GM21723 (cell line): ENCODE measurements around the gene TMEM170A.
"Not testable (repeated sequence)": the region's sequence is repeated elsewhere in the genome, so short reads cannot be mapped to it uniquely, and the experiment has no call there.

Source experiments
- ATAC-seq: cut with Tn5 transposase; IDR thresholded peaks from one replicate; pipeline ENCODE4 v1.9.1; 2021; ENCODE audit warnings: mild to moderate bottlenecking, moderate library complexity; ENCODE audit not compliant: unreplicated experiment

Gene TMEM170A, protein sequence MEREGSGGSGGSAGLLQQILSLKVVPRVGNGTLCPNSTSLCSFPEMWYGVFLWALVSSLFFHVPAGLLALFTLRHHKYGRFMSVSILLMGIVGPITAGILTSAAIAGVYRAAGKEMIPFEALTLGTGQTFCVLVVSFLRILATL

DNA sequence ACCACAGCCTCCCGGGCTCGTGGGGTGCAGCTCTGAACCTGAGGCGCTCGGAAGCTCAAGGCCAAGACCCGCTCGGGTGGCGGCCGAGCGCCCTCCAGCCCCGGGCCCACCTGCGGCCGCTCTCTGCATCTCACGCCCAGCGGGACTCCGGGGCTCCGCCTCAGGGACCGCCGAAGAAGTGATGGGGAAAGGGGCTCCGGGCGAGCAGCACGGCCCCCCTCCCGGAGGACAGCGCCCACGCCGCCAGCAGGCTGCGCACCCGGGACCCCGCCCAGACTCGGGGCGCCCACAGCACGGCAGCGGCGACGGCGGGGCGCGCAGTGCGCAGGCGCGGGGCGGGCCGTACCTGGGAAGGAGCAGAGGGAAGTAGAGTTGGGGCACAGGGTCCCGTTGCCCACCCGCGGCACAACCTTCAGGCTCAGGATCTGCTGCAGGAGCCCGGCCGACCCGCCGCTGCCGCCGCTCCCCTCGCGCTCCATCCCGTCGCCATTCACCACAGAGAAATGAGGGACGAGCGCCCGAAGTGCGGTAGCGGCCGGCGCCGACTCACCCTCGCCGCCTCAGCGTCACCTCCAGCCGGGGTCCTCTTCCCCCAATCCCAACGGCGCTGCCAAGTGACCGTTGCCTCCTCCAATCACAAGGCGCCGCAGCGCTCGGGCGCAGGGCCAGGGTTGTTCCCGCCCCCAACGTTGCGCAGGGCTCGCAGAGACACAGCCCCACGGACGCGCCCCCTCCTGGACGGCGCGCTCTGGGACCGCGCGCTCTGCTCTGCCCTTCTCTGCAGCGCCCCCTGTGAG is at the start of gene TMEM170A:
TMEM170A (minus strand) TSS at position 568 of the 797 bp plus-strand sequence; CDS start at position 479, 89 bp downstream.
- ATAC-seq, result peak; percentile 94

DNA sequence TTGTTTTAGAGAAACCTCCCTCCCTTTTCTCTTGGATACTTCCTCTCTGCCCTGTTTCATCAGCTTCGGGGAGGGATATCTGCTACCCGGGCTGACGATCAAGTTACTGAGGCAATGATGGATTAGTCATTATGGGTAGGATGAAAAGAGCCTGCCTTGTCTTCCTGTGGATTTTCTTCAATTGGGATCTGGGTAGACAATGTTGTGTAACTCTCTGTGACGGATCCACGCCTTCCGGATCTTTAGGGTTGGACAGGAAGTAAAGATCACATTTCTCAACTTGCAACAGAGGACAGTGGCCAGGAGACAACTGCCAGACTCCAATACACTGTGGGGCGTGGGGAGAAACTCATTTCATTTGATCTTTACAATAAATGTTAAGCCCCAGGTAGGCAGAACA is 42.1 kb upstream of the TMEM170A start:
- ATAC-seq, result no peak

DNA sequence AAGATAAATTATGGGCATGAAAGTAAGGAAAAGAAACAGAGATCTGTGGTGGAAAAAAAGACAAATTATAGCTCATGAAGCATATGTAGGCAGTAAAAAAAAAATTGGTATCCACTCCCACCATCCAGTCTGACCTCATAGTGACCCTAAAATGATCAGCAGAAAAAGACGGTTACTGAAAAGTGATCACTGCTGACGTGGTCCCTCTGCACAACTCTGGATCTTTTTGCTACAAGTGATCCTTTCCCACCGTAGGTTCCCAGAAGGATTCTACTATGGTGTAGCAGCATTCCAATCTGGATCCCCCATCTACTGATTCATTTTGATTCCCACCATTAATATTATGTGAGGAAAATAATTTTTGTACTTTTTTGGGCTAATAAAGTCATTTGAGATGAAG is 41.6 kb upstream of the TMEM170A start:
- ATAC-seq, result no peak

DNA sequence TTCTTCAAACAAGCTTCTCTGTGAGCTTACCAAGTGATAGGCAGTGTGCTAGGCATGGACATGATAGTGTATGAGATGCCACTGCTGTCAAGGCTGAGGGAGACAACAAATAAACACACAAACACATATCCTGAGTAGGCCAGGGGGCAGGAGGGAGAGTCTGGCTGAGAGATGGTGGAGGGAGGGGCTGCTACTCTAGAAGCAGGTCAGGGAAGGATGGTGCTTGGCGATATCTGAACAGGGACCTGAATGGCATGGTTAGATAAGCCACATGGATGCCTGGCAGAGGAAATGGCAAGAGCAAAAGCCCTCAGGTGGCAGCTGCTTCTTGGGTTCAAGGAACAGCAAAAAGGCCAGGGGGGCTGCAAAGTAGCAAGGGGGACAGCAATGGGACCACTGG is 39.3 kb upstream of the TMEM170A start:
- ATAC-seq, result no peak

DNA sequence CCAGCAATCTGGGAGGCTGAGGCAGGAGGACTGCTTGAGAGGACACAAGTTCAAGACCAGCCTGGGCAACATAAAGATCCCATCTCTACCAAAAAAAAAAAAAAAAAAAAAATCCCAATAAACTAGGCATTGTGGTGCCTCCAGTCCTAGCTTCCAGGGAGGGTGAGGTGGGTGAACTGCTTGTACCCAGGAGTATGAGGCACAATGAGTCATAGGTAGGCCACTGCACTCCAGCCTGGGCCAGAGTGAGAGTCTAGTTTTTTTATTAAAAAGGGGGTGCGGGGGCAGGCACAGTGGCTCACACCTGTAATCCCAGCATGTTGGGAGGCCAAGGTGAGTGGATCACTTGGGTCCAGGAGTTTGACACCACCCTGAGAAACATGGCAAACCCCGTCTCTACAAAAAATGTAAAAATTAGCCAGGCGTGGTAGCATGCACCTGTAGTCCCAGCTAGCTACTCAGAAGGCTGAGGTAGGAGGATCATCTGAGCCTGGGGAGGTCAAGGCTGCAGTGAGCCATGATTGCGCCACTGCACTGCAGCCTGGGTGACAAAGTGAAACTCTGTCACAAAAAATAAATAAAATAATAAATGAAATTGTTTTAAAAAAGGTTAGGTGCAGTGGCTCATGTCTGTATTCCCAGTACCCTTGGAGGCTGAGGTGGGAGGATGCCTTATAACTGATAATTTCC is 38.6 kb upstream of the TMEM170A start:
- no peak for ATAC-seq

DNA sequence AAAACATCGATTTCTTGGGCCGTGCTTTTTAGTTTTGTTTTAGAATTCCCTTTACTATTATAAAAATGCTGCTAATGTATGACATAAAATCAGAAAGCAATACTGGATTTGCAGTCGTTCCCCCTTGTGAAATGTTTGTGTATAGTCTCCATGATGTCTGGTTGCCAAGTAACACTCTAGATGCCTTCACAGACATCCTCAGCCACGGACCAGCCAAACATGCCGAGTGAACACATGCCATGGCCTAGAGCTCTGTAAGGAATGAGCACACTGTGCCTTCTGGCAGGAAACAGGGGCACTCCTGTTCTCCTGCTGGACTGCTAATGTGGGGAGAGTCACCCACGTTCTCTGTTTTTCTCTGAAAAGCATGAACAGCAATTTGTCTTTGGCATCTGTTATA is 37.3 kb upstream of the TMEM170A start:
- not testable (repeated sequence) for ATAC-seq

DNA sequence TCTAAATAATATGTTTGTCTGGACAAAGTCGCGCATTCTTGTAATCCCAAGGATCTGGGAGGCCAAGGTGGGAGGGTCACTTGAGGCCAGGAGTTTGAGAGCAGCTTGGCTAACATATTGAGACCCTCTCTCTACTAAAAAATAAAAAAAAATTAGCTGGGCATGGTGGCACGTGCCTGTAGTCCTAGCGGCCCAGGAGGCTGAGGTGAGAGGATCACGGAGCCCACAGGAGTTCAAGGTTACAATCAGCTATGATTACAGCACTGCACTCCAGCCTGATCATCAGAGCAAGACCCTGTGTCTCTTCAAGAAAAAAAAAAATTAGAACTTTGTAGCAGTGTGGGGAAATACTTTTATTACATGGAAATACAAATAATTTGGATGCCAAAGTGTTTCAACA is 36.9 kb upstream of the TMEM170A start:
- no peak for ATAC-seq

DNA sequence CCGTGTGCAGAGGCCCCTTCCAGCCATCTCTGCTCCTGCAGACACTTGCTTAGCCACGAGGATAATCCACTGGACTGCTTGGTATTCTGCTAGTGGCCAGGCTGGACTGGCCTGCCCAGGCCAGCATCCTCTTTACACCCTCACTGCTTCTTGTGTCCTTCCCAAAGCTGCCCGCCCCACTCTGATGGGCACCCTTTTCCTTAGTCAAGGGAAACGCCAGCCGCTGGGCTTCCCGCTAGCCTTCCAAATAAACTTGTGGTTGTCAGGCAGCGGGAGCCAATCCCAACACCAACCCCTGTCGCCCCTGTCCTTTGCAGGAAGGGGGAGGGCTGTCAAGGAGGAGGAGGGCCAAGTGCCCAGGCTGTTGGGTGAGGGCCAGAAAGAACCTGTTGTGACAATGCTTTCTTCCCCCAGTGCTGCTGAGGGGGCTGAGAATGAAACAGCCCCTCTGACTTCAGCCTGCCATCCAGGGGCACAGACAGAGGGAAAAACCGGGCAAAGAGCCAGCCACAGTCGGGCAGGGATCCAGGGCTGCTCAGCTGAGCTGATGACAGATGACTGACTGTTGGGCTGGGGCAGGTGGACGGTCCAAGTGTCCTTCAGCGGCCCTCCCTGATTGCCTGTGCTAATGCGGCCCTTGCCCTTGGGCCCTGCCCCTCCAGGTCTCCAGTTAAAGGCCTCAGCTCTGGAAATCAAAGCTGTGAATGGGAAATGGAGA is 34.3 kb upstream of the TMEM170A start:
- ATAC-seq, result not testable (repeated sequence)

DNA sequence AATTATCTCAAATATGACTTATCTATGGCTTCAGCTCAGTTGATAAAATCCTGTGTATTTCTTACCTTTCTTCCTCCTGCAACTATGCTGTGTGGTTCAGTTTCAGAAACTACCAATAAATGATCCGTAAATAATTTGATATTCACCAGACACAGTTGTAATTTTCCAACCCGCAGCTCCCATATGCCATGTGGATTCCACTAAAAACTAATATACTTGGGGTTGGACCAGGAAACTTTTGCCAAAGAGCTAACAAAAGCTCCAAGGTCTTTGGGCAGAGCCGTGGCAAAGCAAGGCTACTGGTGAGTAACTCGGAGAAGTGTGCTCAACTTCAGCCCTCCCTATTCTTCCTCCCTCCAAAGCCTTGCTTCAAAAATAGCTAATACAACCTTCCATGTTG is 33.1 kb upstream of the TMEM170A start:
- ATAC-seq, result no peak

DNA sequence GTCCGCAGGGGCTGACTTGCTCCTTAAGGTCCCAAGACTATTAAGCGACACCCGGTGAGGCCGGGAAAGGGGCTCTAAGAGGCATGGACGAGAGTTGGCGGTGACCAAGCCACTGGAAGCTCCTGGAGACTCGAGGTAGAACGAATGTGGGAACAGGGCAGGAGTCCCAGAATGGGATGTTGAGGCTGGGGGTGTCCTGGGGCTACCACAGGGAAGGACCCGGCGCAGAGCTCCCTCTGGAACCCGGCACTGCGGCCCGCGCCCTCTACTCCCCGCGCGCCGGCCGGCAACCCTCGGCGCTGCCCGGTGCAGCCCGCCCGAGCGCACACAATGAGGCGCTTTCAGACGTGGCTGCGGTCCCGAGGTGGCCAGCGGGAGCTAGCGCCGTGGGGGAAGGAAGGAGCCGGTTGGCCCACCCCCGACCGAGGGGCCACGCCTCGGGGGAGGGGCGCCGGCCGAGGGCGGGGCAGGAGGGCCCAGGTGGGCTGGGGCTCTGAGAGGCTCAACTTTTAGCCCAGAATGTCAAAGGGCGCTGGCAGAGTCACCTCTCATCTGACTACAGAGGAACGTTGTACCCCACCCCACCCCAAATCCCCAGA is 30.7 kb upstream of the TMEM170A start, which contains the start of gene CHST6:
CHST6 (minus strand) TSS at position 366 of the 599 bp plus-strand sequence. CDS start 15,613 bp downstream, outside the sequence.
- peak; percentile 59 for ATAC-seq

DNA sequence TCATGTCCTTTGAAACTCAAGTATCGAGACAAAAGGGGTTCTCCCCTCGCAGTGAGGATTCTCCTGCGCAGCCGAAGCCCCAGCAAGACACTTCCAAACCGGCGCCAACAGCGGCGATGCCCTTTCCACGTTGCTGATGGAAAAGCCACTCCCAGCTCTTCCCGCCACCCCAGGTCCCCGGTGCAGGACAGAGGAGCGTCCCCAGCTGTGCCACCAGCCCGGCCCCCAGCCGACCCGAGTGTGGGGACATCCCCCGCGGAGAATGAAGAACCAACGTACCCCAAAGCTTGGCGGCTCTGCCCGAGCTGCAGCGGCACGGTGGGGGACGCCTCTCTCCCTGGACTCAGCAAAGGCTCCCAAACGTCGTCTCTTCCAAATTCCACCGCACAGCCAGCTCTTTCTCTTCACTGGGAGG is 30.2 kb upstream of the TMEM170A start:
- no peak for ATAC-seq

DNA sequence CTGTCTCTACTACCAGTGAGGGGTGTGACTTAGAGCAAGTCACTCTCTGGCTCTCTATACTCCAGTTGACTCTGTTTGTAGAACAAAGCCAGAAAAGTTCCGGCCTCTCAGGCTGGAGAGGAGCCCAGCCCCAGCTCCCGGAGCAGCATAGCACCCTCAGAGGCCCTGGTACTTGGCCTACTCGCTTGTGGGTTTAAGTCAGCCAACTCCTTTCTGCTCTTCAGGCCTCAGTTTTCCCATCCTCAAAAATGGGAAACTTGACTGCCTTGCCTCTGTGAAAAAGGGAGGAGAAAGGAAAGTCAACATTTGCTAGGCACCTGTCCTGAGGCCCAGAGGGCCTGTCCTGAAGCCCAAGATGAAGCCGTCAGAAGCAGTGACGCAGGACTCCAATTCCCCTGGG is 29.7 kb upstream of the TMEM170A start:
- ATAC-seq, result no peak

DNA sequence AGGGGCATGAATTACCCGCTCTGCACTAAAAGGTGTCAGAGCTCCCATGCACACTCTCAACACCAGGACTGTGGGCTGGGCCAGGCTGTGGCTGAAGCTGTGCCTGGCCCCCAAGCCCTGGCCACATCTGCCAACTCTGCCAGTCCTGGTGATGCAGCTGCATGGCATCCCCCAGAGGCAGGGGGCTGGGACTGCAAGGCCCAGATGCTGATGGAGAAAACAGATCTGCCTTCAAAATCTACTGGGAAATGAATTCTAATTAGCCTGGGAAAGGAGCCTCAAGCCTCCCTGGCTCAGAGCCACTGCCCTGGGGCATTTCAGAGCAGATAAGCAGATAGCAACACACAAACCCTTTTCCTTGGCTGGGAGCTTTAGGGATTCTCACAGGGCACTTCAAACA is 27.4 kb upstream of the TMEM170A start:
- ATAC-seq, result no peak

DNA sequence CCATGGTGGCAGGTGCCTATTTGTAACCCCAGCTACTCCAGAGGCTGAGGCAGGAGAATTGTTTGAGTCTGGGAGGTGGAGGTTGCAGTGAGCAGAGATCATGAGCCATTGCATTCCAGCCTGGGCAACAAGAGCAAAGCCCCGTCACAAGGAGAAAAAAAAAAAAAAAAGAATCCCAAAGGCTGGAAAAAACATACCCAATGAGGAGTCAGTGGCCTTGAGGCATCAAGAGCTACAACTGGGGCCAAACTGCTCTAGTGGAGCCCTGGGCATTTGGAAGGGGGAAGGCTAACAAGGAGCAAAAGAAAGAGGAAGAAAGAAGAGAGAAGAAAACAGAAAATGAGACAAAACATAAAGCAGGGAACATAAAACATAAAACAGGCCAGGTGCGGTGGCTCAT is 23.8 kb upstream of the TMEM170A start:
- ATAC-seq, result no peak

DNA sequence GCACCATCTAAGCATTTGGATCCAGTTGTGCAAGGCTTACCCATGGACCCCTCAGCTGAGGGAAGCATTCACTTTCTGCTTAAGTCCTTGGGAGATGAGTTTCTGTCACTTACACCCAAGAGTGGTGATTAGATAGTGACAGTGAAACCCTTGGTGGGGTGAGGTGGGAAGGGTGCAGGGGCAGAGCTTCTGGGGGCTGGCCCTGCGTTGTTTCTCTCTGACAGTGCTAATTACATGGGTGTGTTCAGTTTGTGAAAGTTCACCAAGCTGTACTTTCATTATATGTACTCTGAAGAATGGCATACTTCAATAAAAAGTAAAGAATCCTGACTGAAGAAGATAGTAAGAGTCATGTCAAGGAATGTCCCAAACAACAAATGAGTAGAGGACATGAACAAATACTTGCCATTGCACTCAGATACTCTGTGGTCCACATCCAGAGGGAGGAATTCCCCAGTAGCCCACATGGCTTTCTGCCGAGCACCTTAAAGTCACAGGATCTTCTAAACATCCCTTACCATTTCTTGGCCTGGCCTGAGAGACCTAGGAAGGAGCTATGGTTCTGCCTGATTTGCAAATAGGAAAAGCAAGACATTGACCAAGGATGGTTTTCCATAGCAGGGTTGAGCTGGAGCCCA is 22.3 kb upstream of the TMEM170A start:
- ATAC-seq, result peak; percentile 57

DNA sequence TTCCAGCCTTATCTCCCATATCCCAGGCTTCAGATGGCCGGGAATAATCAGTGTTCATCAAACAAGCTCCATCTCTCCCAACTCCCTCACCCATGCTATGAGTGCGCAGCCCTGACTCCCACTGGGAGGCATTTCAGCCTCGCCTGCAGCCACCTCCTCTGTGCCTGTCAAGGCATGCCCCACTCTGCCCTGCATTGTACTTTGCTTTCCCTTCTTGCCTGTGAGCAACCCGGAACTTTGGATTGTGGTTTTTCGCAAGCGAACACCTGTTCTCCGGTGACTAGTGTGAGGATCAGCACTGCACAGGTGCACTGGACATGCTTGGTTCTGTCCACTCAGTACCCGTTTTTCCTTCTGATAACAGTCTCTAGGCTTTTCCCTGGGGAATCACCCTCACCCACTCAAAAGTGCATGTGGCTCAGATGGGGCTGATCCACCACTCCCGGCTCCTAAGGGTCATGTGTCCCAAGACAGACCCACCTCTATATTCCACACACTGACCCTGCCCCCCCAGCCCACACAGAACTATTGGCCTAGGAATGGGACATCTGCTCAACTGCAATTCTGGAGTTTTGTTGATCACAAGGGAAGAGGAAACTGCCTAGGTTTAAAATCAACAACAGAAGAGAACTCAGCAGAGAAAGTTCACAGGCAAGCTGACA is 21.7 kb upstream of the TMEM170A start:
- ATAC-seq, result no peak

DNA sequence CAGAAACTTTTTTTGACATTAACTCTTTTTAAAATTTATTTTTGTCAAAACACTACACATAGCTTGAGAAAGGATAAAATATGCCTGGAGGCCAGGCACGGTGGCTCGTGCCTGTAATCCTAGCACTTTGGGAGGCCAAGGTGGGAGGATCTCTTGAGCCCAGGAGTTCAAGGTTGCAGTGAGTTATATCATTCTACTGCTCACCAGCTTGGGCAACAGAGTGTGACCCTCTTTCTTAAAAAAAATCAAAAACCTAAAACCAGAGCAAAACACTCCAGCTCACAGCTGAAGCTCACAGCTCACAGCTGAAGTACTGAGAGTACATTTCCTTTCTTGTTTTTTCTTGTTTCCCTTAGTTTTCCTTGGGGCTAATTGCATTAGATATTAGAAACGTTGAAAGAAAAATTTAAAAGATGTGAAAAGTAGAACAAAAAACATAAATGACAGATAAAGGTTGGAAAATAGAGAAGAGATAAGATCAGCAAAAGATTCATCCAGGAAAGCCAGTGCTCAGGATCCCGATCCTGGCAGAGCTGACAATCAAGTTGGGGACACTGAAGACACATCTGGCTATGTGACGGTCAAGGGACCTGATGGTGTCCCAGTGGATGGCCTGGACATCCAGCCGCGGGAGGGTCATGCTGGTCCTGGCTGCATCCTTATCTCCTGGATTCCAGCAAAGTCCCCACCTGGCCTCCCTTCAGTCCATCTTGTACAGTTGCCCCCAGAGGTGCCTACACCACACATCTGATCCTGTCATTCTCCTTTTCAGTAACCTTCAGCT is 20.9 kb upstream of the TMEM170A start:
- peak; percentile 56 for ATAC-seq

DNA sequence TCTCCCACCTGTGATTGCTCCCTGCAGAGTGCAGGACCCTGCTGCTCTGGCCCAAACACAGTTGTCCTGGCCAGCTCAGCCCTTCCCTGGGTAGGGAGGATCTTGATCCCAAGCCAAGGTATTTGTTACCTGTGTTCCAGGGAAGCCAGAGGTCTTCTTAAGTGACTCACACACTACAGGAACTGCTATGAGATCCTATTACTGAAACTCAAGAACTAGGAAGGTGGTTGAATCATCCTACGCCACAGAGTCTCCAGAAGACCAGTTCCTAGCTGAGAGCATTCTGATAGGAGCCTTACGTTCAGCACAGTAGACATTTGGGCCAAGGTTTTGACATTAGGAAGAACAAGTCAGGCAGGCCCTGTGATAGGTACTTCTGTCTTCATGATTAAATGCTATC is 18.7 kb upstream of the TMEM170A start:
- no peak for ATAC-seq
